BJ (cell line): Measurements from ENCODE around the gene CHN2. TPM values are rescaled to one million over a fixed set of nuclear protein-coding genes. Genes with fewer than 3 reads are reported as not detected.

Experiments used
- CTCF ChIA-PET: fragments of 350-600 bp; formaldehyde crosslinking; extraction: SDS; loops from one replicate; lab custom pipeline; 2021; ENCODE audit warnings: antibody characterized with exemption, inconsistent platforms; lab: Yijun Ruan, JAX
- POLR2A ChIA-PET: fragments of 300-600 bp; sonication (Branson Sonifier 250); formaldehyde crosslinking; extraction: SDS; loops from one replicate; lab custom pipeline; 2021; ENCODE audit warnings: antibody characterized with exemption; lab: Charles Lee
- DNase-seq: peaks from one replicate; pipeline ENCODE4 v3.0.0-alpha.2; 2011; ENCODE audit warnings: low read depth
- H3K27me3 ChIP-seq: 2 replicates; pipeline ENCODE4 v1.6.0; 2011; ENCODE audit warnings: low read length; ENCODE audit not compliant: control insufficient read depth, insufficient read depth
- H3K36me3 ChIP-seq: 2 replicates; pipeline ENCODE4 v1.5.1; 2011; ENCODE audit warnings: low read length; ENCODE audit not compliant: control insufficient read depth, insufficient read depth
- H3K4me3 ChIP-seq: 2 replicates; pipeline ENCODE4 v1.5.1; 2011; ENCODE audit warnings: low read depth, mild to moderate bottlenecking, control low read depth, low read length
- CTCF ChIP-seq: IDR thresholded peaks from 2 replicates; pipeline ENCODE4 v1.5.1; 2011; ENCODE audit warnings: low read depth, mild to moderate bottlenecking, control low read depth, inconsistent platforms, low read length, moderate library complexity; ENCODE audit not compliant: insufficient read depth
- polyA plus RNA-seq: library from polyadenylated mRNA; depleted of rRNA; stranded (reverse); fragments of >200 nt; gene quantifications from 2 replicates; pipeline ENCODE4 v1.2.3, GENCODE V29; 2011

The CHN2 gene
- polyA plus RNA-seq, 1 experiment = not detected

GRCh38 chr7:29359482-29360093, 165.0 kb downstream of the CHN2 start:
- DNase-seq = no peak
- ChIA-PET CTCF (interaction anchor here (1.0 kb wide), 1 partner anchor 50 kb away, joined by 3 read pairs; no protein-coding TSS in a partner anchor), POLR2A (no interaction called here)
- Histone ChIP-seq H3K36me3 (no peaks in the 10 kb centered on the region), H3K4me3 (no peak overlapping the region), H3K27me3 (no peaks in the 10 kb centered on the region)
- no peak for TF ChIP-seq CTCF

GRCh38 chr7:29360633-29361625, 166.4 kb downstream of the CHN2 start:
- no peaks in the 10 kb centered on the region for H3K27me3 ChIP-seq
- CTCF ChIA-PET = no interaction called here
- POLR2A ChIA-PET = no interaction called here
- no peak for TF ChIP-seq CTCF
- no peak for DNase-seq
- no peak overlapping the region for H3K4me3 ChIP-seq
- no peaks in the 10 kb centered on the region for H3K36me3 ChIP-seq

GRCh38 chr7:29362380-29362779, 167.8 kb downstream of the CHN2 start:
- TF ChIP-seq CTCF = no peak
- H3K36me3 ChIP-seq = no peaks in the 10 kb centered on the region
- no peaks in the 10 kb centered on the region for H3K27me3 ChIP-seq
- no peak overlapping the region for H3K4me3 ChIP-seq
- DNase-seq = no peak
- POLR2A ChIA-PET = no interaction called here
- CTCF ChIA-PET = no interaction called here

DNA sequence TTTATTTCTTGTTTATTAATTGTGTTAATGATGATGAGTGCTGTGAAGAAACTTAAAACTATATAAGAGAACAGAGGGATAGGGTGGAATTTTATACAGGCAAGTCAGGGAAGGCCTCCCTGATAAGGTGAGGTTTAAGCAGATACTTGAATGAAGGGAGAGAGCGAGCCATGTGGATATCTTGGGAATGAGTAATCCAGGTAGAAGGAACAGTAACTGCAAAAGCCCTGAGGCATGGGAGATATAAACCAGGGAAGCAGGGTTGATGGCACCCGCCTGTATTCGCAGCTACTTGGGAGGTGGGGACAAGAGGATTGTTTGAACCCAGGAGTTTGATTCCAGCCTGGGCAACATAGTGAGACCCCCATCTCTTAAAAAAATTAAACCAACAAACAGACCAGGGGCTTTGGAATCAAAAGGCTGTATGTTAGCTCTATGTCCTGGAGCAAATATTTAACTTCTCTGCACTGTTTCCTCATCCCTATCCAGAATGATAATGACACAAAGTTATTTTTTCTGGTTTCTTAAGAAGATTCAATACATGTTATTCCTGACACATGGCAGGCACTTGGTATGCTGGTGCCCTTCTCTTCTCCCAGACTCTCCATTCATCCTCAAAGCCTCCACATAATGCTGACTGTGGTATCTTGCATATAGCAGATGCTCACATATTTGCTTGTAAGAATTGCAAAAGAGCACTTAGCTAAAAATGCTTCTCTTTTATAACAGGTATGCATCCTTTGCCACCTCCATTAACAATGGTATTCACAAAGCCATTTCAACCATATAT, 169.3 kb downstream of the CHN2 start:
- CTCF ChIA-PET = no interaction called here
- no peak for TF ChIP-seq CTCF
- Histone ChIP-seq H3K4me3 (no peak overlapping the region), H3K27me3 (no peaks in the 10 kb centered on the region), H3K36me3 (no peaks in the 10 kb centered on the region)
- POLR2A ChIA-PET = no interaction called here
- DNase-seq = no peak

DNA sequence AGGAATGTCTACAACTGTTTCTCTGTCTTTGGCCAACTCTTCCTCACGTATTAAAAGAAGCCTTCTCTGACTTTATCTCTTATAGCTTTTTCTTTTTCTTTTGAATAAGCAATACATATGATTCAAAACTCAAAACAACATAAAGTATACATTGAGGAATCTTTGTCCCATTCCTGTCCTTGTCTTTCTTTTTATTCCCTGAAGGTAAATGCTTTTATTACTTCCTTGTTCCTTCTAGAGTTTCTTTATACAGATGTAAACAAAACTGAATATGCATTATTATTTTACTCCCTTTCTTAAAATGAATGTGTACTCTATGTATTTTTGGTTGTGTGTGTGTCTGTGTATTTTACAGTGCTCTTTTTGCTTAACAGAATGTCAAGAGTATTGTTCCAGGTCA, 170.1 kb downstream of the CHN2 start:
- Histone ChIP-seq H3K36me3 (no peaks in the 10 kb centered on the region), H3K27me3 (no peaks in the 10 kb centered on the region), H3K4me3 (no peak overlapping the region)
- DNase-seq = no peak
- ChIA-PET POLR2A (no interaction called here), CTCF (no interaction called here)
- TF ChIP-seq CTCF = no peak
